ENCODE measurements around the gene PRM3. TPM values are rescaled to one million over a fixed set of nuclear protein-coding genes. Genes with fewer than 3 reads are reported as not detected.

The PRM3 gene
- total RNA-seq, 1 experiment from 2014 or later: not detected

DNA sequence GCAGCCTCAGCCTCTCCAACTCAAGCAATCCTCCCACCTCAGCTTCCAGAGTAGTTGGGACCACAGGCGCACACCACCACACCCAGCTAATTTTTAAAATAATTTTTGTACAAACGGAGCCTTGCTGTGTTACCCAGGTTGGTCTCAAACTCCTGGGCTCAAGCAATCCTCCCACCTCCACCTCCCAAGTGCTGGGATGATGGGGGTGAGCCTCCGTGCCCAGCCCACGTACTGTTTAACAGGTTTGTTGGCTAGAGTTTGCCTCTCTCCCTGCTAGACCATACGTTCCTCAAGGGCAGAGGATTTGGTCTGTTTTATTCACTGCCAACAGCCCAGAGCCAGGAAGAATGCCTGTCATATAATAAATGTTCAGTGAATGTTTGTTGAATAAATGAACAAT lies 44.0 kb downstream of the PRM3 start:
- intact Hi-C loops (cut with micrococcal nuclease): no loop called here
- ChIA-PET CTCF (interaction anchor here (0.6 to 0.9 kb wide), 3 partner anchors 9 to 258 kb away, joined by 3 read pairs; no protein-coding TSS in a partner anchor), POLR2A (interaction anchor here (0.6 kb wide), 1 partner anchor 354 kb away, joined by 3 read pairs; no protein-coding TSS in a partner anchor)
- peaks cover 9% of the 10 kb centered on the region for H3K27me3 Mint-ChIP-seq (ENCODE audit: insufficient read depth, unreplicated experiment)
- H3K4me1 Mint-ChIP-seq (ENCODE audit: insufficient read depth, unreplicated experiment): peaks cover 9% of the 10 kb centered on the region
- TF ChIP-seq, protein P1, sequence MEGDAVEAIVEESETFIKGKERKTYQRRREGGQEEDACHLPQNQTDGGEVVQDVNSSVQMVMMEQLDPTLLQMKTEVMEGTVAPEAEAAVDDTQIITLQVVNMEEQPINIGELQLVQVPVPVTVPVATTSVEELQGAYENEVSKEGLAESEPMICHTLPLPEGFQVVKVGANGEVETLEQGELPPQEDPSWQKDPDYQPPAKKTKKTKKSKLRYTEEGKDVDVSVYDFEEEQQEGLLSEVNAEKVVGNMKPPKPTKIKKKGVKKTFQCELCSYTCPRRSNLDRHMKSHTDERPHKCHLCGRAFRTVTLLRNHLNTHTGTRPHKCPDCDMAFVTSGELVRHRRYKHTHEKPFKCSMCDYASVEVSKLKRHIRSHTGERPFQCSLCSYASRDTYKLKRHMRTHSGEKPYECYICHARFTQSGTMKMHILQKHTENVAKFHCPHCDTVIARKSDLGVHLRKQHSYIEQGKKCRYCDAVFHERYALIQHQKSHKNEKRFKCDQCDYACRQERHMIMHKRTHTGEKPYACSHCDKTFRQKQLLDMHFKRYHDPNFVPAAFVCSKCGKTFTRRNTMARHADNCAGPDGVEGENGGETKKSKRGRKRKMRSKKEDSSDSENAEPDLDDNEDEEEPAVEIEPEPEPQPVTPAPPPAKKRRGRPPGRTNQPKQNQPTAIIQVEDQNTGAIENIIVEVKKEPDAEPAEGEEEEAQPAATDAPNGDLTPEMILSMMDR (IDR thresholded peaks at IDR 0.05; ENCODE audit: unreplicated experiment): no peak
- no peak overlapping the region for H3K4me3 Mint-ChIP-seq (ENCODE audit: unreplicated experiment)
- no peak overlapping the region for H3K27ac Mint-ChIP-seq (ENCODE audit: low read depth, unreplicated experiment)
- no peak for DNase-seq (ENCODE audit: unreplicated experiment)
- H3K9me3 Mint-ChIP-seq (ENCODE audit: unreplicated experiment): no peaks in the 10 kb centered on the region
- peaks cover 4% of the 10 kb centered on the region for H3K36me3 Mint-ChIP-seq (ENCODE audit: insufficient read depth, unreplicated experiment)
- BruUV-seq (replicated peaks): no TSS peak

DNA sequence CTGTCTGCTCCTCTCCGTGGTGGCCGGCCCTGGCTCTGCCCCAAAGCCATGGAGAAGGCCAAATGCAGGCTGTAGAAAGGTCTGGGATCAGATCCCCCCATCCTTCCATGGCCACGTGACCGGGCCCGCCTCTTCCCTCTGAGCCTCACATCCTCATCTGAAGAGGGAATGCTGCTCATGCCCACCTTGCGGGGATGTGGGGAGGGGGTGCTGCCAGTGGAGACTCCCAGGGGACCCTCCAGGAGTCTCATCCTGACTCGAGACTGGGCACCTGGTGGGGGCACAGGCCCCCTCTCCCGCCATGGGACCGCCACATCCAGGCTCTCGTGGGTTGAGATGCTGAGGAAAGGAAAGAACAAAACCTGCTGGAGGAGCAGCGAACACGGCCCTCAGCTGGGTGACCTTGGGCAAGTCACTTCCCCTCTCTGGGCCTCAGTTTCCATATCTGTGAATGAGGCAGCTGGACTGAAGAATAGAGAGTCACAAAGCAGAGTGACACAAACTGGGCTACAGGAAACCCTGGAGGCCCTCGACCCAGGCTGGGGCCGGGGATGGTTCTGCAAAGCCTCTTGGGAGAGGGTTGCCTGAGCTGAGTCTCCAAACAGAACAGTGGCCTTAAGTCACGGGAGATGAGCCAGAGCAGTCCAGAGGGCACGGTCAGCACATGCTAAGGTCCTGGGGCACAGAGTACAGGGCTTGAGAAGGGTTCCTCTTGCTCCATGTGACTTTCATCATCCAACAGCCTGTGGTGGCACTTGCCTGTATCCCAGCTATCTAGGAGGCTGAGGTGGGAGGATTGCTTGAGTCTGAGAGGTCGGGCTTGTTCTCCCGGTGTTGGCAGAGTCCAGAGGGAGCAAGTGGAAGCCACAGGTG lies 47.5 kb downstream of the PRM3 start:
- intact Hi-C loops (cut with micrococcal nuclease): no loop called here
- ChIA-PET CTCF (interaction anchor here (0.6 to 1.0 kb wide), 2 partner anchors 10 to 16 kb away, joined by 3 to 4 read pairs; no protein-coding TSS in a partner anchor), POLR2A (no interaction called here)
- Mint-ChIP-seq H3K4me1 (ENCODE audit: insufficient read depth, unreplicated experiment) (peaks cover 9% of the 10 kb centered on the region), H3K36me3 (ENCODE audit: insufficient read depth, unreplicated experiment) (peaks cover 4% of the 10 kb centered on the region), H3K9me3 (ENCODE audit: unreplicated experiment) (no peaks in the 10 kb centered on the region), H3K27ac (ENCODE audit: low read depth, unreplicated experiment) (no peak overlapping the region), H3K27me3 (ENCODE audit: insufficient read depth, unreplicated experiment) (peaks cover 9% of the 10 kb centered on the region), H3K4me3 (ENCODE audit: unreplicated experiment) (no peak overlapping the region)
- BruUV-seq (replicated peaks): no TSS peak
- DNase-seq (ENCODE audit: unreplicated experiment): no peak
- TF ChIP-seq, protein P1 (IDR thresholded peaks at IDR 0.05; ENCODE audit: unreplicated experiment): no peak

DNA sequence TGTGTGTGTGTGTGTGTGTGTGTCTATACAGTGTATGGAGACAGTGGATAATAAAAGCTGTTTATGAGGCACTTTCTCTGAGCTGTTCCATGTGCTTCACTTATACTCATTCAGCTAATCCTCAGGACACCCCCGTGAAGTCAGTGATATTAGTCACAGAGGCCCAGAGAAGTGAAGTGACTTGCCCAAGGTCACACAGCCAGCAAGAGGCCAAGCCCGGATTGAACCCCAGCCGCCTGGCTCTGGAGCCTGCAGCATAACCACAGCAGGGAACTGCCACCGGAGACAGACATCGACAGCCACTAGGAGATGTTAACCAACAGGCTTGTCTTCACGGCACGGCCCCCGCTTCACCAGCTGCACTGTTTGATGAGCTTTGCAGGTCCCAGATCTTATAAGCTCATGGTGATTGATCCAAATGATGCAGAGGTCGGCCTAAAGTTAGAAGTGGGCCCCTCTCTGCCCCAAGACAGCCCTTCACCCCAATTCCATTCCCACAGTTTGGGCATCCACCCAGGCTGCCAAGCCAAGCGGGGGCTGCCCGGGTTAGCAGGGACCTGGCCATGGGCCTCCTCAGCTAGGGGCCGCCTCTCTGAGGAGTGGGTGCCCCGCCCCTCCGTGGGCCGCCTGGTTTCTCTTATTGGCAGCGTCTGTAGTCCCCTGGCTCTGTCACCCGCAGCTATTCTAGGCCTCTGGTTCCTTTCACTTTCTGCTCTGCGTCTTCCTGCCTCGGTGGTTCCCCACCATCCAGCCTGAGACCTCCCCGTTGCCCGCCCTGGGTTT lies 48.3 kb downstream of the PRM3 start:
- CTCF ChIA-PET: interaction anchor here (0.6 to 1.0 kb wide), 2 partner anchors 15 to 17 kb away, joined by 3 to 4 read pairs; no protein-coding TSS in a partner anchor
- intact Hi-C loops (cut with micrococcal nuclease): no loop called here
- Mint-ChIP-seq H3K27ac (ENCODE audit: low read depth, unreplicated experiment) (no peak overlapping the region), H3K9me3 (ENCODE audit: unreplicated experiment) (no peaks in the 10 kb centered on the region), H3K4me3 (ENCODE audit: unreplicated experiment) (no peak overlapping the region), H3K36me3 (ENCODE audit: insufficient read depth, unreplicated experiment) (peaks cover 4% of the 10 kb centered on the region), H3K4me1 (ENCODE audit: insufficient read depth, unreplicated experiment) (peaks cover 8% of the 10 kb centered on the region), H3K27me3 (ENCODE audit: insufficient read depth, unreplicated experiment) (peaks cover 9% of the 10 kb centered on the region)
- no TSS peak for BruUV-seq (replicated peaks)
- POLR2A ChIA-PET: interaction anchor here (0.6 kb wide), 2 partner anchors 17 to 20 kb away, joined by 3 read pairs; no protein-coding TSS in a partner anchor
- DNase-seq (ENCODE audit: unreplicated experiment): no peak
- TF ChIP-seq, protein P1 (IDR thresholded peaks at IDR 0.05; ENCODE audit: unreplicated experiment): no peak

All from MCF 10A (cell line).